GM21528 (cell line): Measurements from ENCODE around the gene CPNE2.
"Not testable (repeated sequence)": the region's sequence is repeated elsewhere in the genome, so short reads cannot be mapped to it uniquely, and the experiment has no call there.

Experiments
- ATAC-seq: cut with Tn5 transposase; IDR thresholded peaks from one replicate; pipeline ENCODE4 v1.9.1; 2021; ENCODE audit warnings: mild to moderate bottlenecking, moderate library complexity; ENCODE audit not compliant: unreplicated experiment, low FRiP score

The CPNE2 gene

GRCh38 chr16:57091975-57092785 is at the start of gene CPNE2:
TSS of gene CPNE2 (plus strand) at chr16:57092583. CDS start at chr16:57110743, 18,160 bp downstream.
- ATAC-seq, result no peak

- ATAC-seq, result no peak
Observed at GRCh38 chr16:57043248-57043647, 49.1 kb upstream of the CPNE2 start.

GRCh38 chr16:57044931-57045693 is 47.3 kb upstream of the CPNE2 start:
- no peak for ATAC-seq

GRCh38 chr16:57045694-57046381 is 46.5 kb upstream of the CPNE2 start:
- ATAC-seq, result no peak

- ATAC-seq, result peak; percentile 56
Observed at GRCh38 chr16:57048095-57048494, 44.3 kb upstream of the CPNE2 start.

- no peak for ATAC-seq
Observed at GRCh38 chr16:57049678-57050077, 42.7 kb upstream of the CPNE2 start.

GRCh38 chr16:57051696-57052228 is 40.6 kb upstream of the CPNE2 start:
- ATAC-seq, result no peak

- ATAC-seq, result no peak
Observed at GRCh38 chr16:57053206-57053605, 39.2 kb upstream of the CPNE2 start.

GRCh38 chr16:57054338-57054737 is 38.0 kb upstream of the CPNE2 start:
- ATAC-seq, result no peak

GRCh38 chr16:57054771-57055170 is 37.6 kb upstream of the CPNE2 start:
- ATAC-seq, result no peak

GRCh38 chr16:57055671-57056070 is 36.7 kb upstream of the CPNE2 start:
- ATAC-seq, result no peak

- ATAC-seq, result no peak
Observed at GRCh38 chr16:57058291-57058861, 34.0 kb upstream of the CPNE2 start.

GRCh38 chr16:57060323-57061083 is 31.9 kb upstream of the CPNE2 start:
- ATAC-seq, result no peak

- ATAC-seq, result no peak
Observed at GRCh38 chr16:57061084-57061905, 31.1 kb upstream of the CPNE2 start.

GRCh38 chr16:57062329-57062728 is 30.1 kb upstream of the CPNE2 start:
- no peak for ATAC-seq

GRCh38 chr16:57063189-57063588 is 29.2 kb upstream of the CPNE2 start:
- not testable (repeated sequence) for ATAC-seq

- ATAC-seq, result no peak
Observed at GRCh38 chr16:57064995-57065394, 27.4 kb upstream of the CPNE2 start.

GRCh38 chr16:57066625-57067024 is 25.8 kb upstream of the CPNE2 start:
- no peak for ATAC-seq

GRCh38 chr16:57067347-57067746 is 25.0 kb upstream of the CPNE2 start:
- no peak for ATAC-seq
